GM12892 (cell line): Measurements from ENCODE around the gene HNRNPC.

Experiments used
- POLR2A ChIP-seq: IDR thresholded peaks from 2 replicates; pipeline ENCODE4 v1.6.1; 2011; ENCODE audit warnings: low read depth, low read length, control low read depth
- TAF1 ChIP-seq: IDR thresholded peaks from 2 replicates; pipeline ENCODE4 v1.6.1; 2011; ENCODE audit warnings: low read depth, mild to moderate bottlenecking, control low read depth, low read length, borderline replicate concordance

GRCh38 chr14:21204167-21205025, 64.8 kb downstream of the HNRNPC start:
- no peak for TF ChIP-seq TAF1
- no peak for TF ChIP-seq POLR2A
